HG03064 (cell line): ENCODE data around the gene VPS4A.
A peak's percentile ranks its signal among the peaks of the same experiment; 100 is the strongest.
"Not testable (repeated sequence)": the region's sequence is repeated elsewhere in the genome, so short reads cannot be mapped to it uniquely, and the experiment has no call there.

ENCODE experiments used
- ATAC-seq: cut with Tn5 transposase; IDR thresholded peaks from one replicate; pipeline ENCODE4 v1.9.1; 2021; ENCODE audit warnings: low read depth; ENCODE audit not compliant: unreplicated experiment

VPS4A gene

DNA sequence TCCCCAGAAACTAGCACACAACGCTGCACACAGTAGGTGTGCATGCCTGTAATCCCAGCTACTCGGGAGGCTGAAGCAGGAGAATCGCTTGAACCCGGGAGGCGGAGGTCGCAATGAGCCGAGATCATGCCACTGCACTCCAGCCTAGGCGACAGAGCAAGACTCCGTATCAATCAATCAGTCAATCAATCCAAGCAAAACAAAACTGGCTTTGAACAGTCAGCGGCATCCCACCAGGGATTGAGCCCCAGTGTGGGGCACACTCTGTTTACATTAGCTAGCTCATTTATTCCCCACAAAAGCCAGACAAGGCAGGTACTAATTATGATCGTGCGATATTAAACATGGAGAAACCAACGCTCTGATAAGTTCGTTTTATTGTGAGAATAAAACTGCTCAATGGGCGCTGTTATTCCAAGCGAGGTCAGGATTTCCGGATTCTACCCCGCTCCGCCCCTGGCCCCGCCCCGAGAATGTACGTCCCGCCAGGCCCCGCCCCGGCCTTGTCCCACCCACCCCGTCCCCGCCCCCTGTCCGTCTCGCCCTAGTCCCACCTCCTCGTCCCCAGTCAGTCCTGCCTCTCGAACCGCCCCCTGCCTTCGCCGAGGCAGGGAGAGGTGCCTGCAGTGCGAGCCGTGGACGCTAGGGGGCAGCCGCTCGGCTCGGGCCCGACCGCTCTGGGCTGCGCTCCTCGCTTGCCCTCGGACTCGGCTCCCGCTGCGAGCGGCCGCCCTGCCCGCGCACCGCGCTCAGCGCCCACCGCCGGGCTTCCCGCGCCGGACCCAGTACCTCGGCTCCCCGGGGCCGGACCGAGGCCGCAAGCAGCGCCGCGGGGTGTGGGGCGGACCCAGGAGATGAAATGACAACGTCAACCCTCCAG, at the start of gene VPS4A:
TSS of gene VPS4A (plus strand) at position 698 of the 880 bp plus-strand sequence. CDS start at position 860, 162 bp downstream.
- peak; percentile 90 for ATAC-seq

DNA sequence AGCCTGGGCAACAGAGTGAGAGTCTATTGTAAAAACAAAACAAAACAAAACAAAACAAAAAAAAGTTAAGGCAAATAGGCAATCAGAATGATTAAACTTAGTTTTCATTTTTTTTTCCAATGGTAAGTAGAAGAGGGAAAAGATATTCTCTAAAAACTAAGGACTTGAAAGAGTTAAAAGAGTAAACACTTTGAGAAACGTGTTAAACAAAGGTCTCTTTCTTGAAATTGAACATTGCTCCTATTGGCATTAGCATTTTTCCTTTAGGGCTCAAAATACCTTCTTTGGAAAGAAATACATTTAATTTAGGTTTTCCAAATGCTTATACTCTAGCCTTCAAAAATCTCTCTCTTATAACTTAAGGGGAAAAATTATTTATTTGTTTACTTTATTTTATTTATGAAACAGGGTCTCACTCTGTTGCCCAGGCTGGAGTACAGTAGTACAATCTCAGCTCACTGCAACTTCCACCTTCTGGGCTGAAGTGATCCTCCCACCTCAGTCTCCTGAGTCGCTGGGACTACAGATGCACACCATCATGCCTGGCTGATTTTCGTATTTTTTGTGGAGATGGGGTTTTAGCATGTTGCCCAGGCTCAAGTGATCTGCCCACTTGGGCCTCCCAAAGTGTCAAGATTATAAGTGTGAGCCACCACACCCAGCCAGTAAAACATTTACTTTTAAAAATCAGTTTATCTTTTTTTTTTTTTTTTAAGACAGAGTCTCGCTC, 44.7 kb upstream of the VPS4A start:
- ATAC-seq: no peak

DNA sequence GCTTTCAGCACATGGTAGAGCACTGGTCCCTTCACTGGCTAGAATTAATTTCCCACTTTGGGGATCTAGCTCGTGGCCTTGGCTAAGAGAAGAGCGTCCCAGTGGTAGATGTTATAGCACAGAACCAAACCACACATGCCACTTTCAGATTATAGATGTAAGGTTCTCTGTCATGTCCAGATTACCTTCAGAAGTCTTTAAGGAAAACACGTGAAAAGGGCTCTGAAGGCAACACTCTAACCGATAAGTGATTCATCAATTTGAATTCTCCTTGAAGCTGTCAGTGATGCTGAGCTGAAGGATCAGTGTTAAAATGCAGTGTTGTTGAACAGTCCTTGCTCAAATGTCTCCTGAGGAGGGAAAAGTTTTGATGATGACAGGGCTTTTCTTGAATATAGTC, 43.5 kb upstream of the VPS4A start:
- no peak for ATAC-seq

DNA sequence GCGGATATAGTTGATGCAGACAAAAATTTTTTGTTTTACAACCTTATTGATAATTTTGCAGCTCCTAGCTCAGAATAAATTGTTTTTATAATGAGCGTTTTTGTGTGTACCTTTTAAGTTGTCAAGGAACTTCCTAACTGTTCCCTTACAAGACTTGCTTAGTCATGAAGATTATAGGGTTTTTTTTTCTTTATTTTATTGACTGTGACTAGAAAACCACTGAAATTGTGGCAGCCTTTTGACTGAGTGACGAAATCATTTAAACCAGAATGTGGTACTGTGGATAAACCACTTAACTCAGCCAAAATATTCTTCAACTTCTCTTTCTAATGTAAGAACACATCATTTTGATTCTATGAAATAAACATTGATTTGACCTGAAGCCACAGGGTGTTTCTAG, 40.8 kb upstream of the VPS4A start:
- no peak for ATAC-seq

DNA sequence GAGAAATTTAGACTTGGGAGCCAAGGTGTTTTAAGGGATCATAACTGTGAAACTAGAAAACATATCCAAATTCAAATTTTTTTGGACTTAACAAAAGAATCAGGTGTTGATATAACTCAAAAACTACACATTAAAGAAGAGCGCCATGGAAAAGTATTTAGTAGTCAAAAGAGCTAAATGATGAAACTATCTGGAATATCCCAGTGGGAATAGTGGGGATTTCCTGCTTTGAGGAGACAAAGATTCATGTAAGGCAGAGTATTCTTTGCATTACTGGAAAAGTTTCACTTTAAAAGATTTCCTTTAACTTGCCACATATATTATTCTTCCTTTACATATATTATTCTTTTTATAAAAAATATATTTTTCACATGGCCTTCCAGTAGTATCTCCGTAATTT, 40.3 kb upstream of the VPS4A start:
- ATAC-seq: no peak

DNA sequence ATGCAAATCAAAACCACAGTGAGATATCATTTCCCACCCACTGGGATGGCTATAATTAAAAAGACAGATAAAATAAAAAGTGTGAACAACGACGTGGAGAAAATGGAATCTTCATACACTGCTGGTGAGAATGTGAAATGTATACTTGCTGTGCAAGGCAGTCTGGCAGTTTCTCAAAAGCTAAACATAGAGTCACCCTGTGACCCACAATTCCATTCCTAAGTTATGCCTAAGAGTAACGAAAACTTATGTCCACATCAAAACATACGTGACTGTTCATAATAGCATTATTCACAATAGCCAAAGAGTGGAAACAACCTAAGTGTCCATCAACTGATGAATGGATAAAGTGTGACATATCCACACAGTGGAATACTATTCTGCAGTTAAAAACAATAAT, 38.1 kb upstream of the VPS4A start:
- ATAC-seq: no peak

DNA sequence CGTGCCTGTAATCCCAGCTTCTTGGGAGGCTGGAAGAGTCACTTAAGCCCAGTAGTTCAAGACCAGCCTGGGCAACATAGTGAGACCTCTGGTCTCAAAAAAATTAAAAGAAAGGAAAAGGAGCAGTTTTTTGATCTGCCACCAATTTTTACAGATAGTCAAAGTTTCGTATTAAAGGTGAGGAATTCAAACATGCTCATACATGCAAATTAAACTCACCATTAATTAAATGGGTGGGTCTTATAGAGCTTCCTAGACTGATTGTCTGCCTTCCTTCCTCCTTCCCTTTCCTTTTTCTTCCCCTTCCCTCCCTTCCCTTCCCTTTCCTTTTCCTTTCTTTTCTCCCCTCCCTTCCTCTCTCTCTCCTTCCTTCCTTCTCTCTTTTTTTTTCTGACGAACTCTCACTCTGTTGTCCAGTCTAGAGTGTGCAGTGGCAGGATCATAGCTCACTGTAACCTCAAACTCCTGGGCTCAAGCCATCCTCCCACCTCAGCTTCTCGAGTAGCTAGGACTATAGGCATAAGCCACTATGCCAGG, 36.4 kb upstream of the VPS4A start:
- no peak for ATAC-seq

DNA sequence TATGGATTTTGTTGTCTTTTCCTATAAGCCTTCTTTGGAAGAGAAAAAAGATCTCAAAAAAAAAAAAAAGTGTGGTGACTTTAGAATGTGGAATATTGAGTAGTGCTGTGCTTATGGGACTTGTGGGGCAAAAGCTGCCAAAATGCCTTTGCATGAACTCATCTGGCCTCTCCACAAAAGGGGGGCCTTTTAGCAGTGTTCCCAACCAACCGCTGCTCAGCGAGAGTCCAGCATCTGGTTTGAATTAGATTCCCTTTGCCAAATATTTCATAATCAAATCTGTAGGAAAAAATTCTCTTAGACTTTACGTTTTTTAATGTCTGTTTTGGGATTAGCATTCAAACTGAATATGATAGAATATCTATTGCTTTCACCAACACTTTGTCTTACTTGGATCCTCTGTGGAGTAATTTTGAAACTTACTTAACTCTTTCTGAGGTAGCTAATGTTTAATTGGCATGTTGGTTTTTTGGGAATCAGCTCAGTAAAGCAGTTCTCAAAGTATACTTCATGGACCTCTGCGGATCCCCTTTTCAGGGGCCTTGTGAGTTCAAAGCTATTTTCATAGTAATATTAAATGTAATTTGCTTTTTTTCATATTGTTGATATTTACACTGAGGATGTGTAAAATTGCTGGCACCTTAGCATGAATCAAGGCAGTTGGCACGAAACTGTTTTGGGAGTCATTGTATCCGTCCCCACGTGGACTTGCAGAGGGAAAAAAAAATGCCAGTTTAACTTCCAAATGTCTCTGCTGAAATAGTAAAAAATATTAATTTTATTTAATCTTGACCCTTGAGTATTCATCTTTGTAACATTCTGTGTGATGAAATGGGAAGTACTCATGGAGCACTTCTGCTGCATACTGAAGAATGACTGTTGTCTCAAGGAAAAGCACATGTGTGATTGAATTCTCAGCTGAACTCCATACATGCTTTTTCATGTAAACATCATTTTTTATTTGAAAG, 34.7 kb upstream of the VPS4A start:
- ATAC-seq: no peak

DNA sequence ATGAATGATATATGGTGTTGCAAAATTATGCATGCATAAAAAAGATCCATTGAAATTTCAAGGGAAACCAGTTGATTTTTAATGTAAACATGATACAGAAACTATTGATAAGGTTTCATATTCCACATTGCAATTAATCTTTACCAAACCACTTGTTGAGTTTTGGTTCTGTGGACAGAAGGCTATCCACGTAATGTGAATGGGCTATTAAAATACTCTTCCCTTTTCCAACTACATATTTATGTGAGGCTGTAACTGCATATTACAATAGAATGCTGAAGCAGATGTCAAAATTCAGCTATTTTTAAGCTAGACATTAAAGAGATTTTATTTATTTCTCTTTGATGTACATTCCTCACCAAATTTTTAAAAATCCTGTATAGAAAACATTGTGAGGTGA, 33.7 kb upstream of the VPS4A start:
- no peak for ATAC-seq

DNA sequence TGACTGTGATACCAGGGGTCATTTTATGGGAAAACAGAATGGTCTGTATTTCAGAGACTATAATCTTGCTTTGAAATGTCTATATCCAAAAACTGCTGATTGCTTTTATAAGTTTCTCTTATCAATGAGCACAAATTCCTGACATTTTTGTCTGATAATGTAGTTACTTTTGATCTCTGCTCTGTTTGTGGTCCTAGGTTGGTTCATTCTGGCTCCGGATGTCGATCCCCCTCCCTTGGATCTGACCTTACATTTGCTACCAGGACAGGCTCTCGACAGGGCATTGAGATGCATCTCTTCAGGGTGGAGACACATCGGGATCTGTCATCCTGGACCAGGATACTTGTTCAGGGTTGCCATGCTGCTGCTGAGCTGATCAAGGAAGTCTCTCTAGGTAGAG, 27.3 kb upstream of the VPS4A start:
- ATAC-seq: no peak

DNA sequence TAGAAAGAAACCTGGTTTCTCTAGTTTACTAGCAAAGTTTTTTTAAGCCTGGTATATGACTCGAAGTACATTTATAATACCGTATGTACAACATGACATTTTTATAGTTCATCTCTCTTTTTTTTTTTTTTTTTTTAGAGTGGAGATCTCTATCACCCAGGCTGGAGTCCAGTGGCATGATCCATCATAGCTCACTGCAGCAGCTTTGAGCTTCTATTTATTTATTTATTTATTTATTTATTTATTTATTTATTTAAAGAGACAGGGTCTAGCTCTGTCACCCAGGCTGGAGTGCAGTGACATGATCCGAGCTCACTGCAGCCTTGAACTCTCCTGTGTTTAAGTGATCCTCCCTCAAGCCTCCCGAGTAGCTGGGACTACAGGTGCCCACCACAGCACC, 25.9 kb upstream of the VPS4A start:
- no peak for ATAC-seq

DNA sequence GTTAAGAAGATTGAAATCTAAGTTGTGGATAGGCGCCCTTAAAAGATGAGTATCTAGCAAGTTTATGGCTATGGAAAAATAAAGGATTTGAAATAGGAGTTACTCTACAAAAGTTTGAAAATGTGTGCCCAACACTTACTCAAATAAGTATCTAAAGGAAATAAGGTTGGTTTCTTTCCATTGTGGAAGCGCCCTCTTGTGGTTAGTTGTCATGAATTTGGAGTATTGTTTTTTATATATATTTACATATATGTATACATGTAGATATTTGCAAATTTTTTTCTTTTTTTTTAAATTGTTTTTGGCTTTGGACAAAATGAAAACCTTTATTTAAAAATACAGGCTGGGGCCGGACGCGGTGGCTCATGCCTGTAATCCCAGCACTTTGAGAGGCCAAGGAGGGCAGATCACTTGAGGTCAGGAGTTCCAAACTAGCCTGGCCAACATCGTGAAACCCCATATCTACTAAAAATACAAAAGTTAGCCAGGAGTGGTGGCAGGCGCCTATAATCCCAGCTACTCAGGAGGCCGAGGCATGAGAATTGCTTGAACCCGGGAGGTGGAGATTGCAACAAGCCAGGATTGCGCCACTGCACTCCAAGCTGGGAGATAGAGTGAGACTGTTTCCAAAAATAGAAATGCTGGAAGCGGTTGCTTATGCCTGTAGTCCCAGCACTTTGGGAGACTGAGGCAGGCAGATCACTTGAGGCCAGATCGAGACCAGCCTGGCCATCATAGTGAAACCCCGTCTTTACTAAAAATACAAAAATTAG, 24.0 kb upstream of the VPS4A start:
- ATAC-seq: no peak

DNA sequence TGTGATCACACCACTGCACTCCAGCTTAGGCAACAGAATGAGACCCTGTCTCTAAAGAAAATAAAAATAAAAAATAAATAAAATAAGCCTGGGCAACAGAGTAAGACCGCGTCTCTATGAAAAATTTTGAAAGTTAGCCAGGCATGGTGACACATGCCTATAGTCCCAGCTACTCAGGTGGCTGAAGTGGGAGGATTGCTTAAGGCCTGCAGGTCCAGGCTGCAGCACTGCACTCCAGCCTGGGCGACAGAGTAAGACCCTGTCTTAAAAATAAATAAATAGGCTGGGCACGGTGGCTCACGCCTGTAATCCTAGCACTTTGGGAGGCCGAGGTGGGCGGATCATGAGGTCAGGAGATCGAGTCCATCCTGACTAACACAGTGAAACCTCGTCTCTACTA, 19.5 kb upstream of the VPS4A start:
- ATAC-seq: not testable (repeated sequence)

DNA sequence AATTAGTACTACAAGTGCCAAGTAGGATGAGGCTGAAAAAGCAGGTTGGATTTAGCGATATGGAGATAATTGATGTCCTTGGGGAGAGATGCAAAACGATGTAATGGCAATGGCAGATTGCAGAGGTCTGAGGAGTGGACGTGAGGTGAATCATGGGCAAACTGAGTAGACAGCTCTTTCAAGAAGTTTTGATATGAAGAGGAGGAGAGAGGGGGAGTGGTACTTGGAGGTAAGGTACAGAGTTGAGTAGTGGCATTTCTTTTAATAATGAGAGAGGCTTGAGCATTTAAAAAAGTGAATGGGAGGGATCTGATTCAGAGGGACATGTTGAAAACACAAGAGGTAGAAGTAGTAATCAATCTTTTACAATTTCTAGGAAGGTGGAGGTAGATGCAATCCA, 17.7 kb upstream of the VPS4A start:
- no peak for ATAC-seq

DNA sequence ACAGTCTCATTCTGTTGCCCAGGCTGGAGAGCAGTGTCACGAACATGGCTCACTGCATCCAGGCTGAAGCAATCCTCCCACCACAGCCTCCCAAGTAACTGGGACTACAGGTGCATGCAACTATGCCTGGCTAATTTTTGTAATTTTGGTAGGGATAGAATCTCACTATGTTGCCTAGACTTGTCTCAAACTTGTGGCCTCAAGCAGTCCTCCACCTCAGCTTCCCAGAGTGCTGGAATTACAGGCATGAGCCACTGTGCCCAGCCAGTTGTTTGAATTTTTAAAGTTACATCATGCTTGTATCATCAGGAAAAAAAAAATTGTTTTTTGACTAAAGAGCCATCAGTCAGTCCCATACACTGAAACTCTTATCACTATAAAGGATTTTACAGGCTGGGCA, 17.1 kb upstream of the VPS4A start:
- ATAC-seq: no peak

DNA sequence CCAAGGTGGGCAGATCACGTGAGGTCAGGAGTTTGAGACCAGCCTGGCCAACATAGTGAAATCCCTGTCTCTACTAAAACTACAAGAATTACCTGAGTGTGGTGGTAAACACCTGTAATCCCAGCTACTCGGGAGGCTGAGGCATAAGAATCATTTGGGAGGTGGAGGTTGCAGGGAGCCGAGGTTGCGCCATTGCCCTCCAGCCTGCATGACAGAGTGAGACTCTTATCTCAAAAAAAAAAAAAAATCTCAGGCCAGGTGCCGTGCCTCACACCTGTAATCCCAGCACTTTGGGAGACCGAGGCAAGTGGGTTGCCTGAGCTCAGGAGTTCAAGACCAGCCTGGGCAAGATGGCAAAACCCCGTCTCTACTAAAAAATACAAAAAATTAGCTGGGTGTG, 14.4 kb upstream of the VPS4A start:
- not testable (repeated sequence) for ATAC-seq

DNA sequence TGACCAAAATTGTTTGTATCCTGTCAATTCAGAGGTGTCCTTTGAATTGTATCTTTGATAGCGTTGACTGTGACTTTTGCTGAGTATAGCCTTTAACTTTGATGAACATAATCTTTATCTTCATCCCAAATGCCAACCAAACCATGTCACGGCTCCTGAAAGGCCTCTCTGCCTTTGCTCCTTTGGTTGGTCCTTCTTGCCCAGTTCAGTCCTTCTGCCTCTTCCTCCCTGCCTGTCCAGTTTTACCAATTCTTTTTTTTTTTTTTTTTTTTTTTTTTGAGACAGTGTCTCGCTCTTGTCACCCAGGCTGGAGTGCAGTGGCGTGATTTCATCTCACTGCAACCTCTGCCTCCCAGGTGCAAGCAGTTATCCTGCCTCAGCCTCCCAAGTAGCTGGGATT, 12.9 kb upstream of the VPS4A start:
- ATAC-seq: no peak

DNA sequence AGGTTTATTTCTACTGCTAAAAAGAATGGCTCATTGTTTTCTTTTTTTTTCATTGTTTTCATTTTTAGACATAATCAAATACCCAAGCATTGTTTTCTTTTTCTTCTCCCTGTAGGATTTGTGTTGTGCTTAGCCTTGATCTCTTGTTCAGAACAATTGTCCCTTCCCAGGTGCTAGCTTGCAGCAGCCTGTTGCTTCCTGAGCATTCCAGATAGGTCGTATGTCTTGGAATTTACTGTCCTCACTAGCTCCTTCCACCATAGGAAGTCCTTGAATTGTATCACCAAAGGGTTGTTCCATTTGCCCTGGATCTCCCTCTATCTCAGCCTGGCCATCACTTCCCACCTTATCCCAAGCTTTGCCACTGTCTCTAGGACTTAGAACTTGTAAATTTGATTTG, 10.0 kb upstream of the VPS4A start:
- ATAC-seq: no peak

DNA sequence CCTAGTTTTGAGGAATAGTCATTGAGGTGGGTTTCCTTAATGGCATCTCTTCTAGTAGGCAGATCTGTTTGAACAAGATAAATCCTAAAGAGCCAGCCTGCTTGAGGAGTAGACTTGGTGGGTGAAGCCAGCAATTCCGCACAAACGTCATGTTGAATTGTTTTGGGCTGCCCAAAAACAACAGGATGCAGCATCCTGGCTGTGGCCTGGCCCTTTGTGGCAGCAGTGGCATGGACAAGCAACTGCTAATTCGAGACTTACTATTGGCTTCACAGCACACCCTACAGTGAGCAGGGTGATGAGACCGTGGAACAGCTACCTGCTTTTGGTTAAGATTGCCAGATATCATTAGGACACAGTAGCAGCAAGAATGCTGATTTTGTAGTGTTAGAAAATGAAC, 9.3 kb upstream of the VPS4A start:
- ATAC-seq: no peak

DNA sequence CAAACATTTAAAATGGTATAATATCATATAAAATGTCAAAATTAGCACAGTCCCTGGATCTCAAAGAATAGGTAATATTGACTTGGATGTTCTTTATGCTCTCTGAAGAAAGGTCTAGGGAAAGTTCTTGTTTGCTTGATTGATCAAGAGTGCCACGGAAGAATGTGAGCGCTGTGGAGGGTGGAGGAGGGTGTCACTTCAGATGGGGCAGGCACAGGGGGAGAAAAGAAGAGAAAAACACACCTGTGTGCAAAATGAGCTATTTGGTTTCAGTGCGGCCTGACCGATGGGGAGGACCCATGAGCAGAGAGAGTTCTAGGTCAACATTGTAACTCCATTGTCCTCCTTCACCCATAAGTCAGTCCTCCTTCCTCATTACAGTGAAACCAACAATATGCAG, 8.8 kb upstream of the VPS4A start:
- ATAC-seq: no peak
